Body of pancreas (tissue), 4 donors: Measurements from ENCODE around the gene IRGQ. TPM values are rescaled to one million over a fixed set of nuclear protein-coding genes. Genes with fewer than 3 reads are reported as not detected.

ENCODE experiments used
- ATAC-seq: fragments of 150-250 bp; one replicate; pipeline ENCODE4 v1.9.1; 2016
- DNase-seq, 4 donors: peaks; one replicate each; pipeline ENCODE4 v3.0.0-alpha.2; 2019
- H3K27ac ChIP-seq, 4 donors: fragments of 200-600 bp; sonication (generic); 1 replicate in 3 of 4; 2 replicates in 1 of 4; pipeline versions ENCODE4 v1.5.1 to v1.6.1; 2016 to 2019; ENCODE audit warnings: mild to moderate bottlenecking in 1 of 4, mixed read lengths in 1 of 4, moderate library complexity in 1 of 4
- H3K27me3 ChIP-seq, 2 donors: fragments of 200-600 bp; sonication (generic); one replicate each; pipeline ENCODE4 v1.6.0; 2016; ENCODE audit warnings: mild to moderate bottlenecking in 1 of 2
- H3K36me3 ChIP-seq, 2 donors: fragments of 200-600 bp; sonication (generic); replicated peaks in 1 of 2; 2 replicates each; pipeline ENCODE4 v1.5.1; 2016; ENCODE audit warnings: low read depth in 2 of 2; ENCODE audit not compliant: insufficient read depth in 1 of 2
- H3K4me1 ChIP-seq: fragments of 200-600 bp; sonication (generic); one replicate; pipeline ENCODE4 v1.6.0; 2016
- H3K4me3 ChIP-seq, 2 donors: fragments of 200-600 bp; sonication (generic); 1 replicate in 1 of 2; 2 replicates in 1 of 2; pipeline ENCODE4 v1.5.1; 2016 to 2019
- H3K9me3 ChIP-seq, 3 donors: fragments of 200-600 bp; sonication (generic); 1 replicate in 2 of 3; 2 replicates in 1 of 3; pipeline ENCODE4 v1.5.1; 2016
- POLR2A ChIP-seq, 3 donors: fragments of 450-650 bp; IDR thresholded peaks; one replicate each; pipeline ENCODE4 v1.6.1; 2016; ENCODE audit warnings: antibody characterized with exemption in 3 of 3, mild to moderate bottlenecking in 2 of 3
- WGBS, 2 donors: methylation state at CpG; one replicate each; pipeline ENCODE4 v1.1.5; 2017; 5-methylcytosine and 5-hydroxymethylcytosine counted together
- intact Hi-C: fragments of 100-400 bp; cut with DNase I; formaldehyde crosslinking; loops from one replicate; pipeline ENCODE4 v1.15.1; 2023
- total RNA-seq, 2 donors: library from RNA; depleted of rRNA; stranded (reverse); fragments of >200 nt; gene quantifications; one replicate each; pipeline ENCODE4 v1.1.0, GENCODE V29; 2016
- TF ChIP-seq, protein P1 (sequence below), 7 experiments: fragments of 450-650 bp in 4 of 7; fragments of 200-600 bp in 3 of 7; sonication (generic) in 3 of 7; IDR thresholded peaks; one replicate each; pipeline ENCODE4 v1.5.1; 2016 to 2019; ENCODE audit warnings: antibody characterized with exemption in 7 of 7

IRGQ gene
- total RNA-seq, 2 donors from 2014 or later: 9.1 to 20.1 TPM

DNA sequence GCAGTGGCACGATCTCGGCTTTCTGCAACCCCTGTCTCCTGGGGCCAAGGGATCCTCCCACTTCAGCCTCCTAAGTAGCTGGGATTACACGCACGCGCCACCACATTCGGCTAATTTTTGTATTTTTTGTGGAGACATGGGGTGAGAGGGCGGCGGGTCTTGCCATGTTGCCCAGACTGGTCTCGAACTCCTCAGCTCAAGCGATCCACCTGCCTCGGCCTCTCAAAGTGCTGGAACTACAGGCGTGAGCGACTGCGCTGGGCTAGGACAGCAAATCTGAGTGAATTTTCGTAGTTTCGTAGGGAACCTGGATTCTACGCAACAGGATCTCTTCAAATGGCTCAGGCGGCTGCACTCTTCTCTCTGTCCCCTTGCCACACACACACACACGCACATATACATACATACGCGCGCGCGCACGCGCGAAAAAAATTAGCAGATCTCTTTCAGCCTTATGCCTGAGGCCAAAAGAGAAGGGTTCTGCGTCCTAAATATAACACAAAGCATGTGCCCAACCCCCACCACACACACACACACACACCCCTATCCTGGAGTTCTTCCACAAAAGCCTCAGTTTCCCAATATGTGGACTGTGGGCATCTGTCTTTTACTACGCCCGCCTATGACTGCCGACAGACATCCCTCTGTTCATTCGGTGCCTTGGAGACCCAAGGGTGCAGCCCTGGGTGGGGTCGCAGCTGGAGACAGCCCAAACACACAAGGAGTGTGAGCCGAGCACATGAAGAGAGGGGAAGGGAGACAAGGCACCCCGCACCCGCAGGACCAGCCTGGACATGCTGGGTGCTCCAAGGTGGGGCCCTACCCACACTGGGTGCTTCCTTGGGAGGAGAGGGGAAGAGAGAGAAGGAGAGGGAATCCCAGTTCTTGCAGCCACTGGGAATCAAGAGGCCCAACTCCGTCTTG lies 19.7 kb downstream of the IRGQ start:
- 59 to 69% methylated on average over 37 of the region's 37 CpGs for WGBS, 2 donors
- ATAC-seq: no peak
- intact Hi-C loops: no loop called here

DNA sequence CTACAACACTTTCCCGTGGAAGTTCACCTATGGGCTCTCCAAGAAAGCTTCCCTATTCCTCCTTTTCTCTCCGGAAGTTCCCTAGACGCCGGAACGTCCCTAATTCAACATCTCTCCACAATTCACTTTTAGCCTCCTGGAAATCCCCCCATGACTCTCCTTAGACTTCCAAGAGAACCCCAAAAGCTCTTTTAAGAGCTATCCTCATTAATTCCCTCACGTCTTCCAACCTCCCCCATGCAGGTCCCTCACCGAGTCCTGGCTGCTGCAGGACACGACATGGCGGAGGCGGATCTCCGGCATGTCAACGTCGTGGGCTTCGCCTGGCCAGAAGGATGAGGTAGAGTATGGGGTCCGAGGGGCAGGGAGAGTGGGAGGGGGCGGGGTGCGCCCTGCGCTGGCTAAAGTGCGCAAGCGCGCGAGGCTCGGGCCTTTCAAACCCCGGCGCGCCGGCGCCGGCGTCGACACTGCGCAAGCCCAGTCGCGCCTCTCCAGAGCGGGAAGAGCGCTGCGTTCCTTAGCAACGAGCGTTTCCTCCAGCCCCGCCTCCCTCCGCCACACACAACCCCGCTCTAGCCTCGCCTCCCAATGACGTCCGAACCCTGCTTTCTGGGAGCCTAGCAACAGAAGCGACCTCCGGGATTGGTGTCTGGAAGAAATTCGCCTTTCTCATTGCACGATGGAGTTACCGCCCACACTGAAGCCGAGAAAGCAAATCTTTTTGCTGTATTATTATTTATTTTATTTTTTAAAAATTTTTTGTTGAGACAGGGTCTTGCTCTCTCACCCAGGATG lies 20.6 kb downstream of the IRGQ start, which contains the start of the genes PINLYP and XRCC1:
Gene PINLYP (plus strand): TSS at position 646 of the 795 bp plus-strand sequence. CDS start 1,391 bp downstream, outside the sequence.
Gene XRCC1 (minus strand): TSS at position 372 of the 795 bp plus-strand sequence. CDS start 69 bp downstream, at position 303.
- no peaks in the 10 kb centered on the region for H3K36me3 ChIP-seq
- no peaks in the 10 kb centered on the region for H3K9me3 ChIP-seq
- peak within 1 kb of the TSS; percentile 30 to 66 for H3K4me3 ChIP-seq
- DNase-seq: peak; percentile 98 to 99 (median 98)
- 0% methylated on average over 16 to 51 of the region's 51 CpGs for WGBS, 2 donors
- intact Hi-C loops: no loop called here
- peak; percentile 100 for ATAC-seq
- TF ChIP-seq, protein P1, sequence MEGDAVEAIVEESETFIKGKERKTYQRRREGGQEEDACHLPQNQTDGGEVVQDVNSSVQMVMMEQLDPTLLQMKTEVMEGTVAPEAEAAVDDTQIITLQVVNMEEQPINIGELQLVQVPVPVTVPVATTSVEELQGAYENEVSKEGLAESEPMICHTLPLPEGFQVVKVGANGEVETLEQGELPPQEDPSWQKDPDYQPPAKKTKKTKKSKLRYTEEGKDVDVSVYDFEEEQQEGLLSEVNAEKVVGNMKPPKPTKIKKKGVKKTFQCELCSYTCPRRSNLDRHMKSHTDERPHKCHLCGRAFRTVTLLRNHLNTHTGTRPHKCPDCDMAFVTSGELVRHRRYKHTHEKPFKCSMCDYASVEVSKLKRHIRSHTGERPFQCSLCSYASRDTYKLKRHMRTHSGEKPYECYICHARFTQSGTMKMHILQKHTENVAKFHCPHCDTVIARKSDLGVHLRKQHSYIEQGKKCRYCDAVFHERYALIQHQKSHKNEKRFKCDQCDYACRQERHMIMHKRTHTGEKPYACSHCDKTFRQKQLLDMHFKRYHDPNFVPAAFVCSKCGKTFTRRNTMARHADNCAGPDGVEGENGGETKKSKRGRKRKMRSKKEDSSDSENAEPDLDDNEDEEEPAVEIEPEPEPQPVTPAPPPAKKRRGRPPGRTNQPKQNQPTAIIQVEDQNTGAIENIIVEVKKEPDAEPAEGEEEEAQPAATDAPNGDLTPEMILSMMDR (IDR thresholded peaks at IDR 0.05): peak in 1 of 7 experiments; percentile 4
- TF ChIP-seq POLR2A (IDR thresholded peaks at IDR 0.05): peak in 2 of 3 donors; percentile 67 to 68
- H3K4me1 ChIP-seq: peaks cover 12% of the 10 kb centered on the region
- H3K27me3 ChIP-seq: no peaks in the 10 kb centered on the region
- H3K27ac ChIP-seq: peak within 1 kb of the TSS in 3 of 4 donors; percentile 66 to 91 (median 84)

More for the DNA sequence above, 19.7 kb downstream of the IRGQ start:
- no peak for TF ChIP-seq POLR2A (IDR thresholded peaks at IDR 0.05)
- TF ChIP-seq, protein P1 (IDR thresholded peaks at IDR 0.05): no peak
- Histone ChIP-seq H3K27me3 (no peaks in the 10 kb centered on the region), H3K4me3 (no peak overlapping the region), H3K4me1 (peaks cover 12% of the 10 kb centered on the region), H3K9me3 (no peaks in the 10 kb centered on the region), H3K27ac (peak overlapping the region in 3 of 4 donors; percentile 66 to 84 (median 76)), H3K36me3 (no peaks in the 10 kb centered on the region)
- DNase-seq: no peak

DNA sequence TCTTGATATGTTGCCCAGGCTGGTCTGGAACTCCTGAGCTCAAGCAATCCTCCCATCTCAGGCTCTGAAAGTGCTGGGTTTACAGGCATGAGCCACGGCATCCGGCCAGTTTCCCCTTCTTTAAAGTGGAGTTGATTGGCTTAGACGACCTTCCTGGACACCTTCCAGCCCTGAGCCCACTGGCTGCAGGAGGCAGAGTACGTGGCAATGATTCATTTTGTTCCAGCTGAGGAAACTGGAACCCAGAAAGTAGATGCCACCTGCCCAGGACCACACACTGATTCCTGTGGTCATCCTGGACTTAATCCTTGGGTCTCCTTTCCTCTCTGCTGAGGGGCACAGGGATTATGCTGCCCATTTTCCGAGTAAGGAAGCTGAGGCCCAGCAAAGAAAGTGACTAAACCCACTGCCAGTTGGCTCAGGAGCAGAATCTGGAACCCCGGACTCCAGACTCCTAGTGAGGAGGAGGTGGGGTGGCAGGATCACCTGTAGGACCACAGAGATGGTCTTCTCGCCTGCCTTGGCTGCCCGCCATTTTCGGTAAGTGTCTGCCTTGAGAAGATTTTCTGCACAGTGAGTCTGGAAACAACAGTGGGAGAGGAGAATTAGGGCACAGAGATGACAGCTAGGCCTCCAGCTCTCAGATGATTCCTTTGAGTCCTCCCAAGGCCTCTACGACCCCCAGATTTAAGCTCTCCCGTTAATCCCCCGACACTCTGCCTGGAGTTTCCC lies 21.3 kb downstream of the IRGQ start:
- Histone ChIP-seq H3K36me3 (no peaks in the 10 kb centered on the region), H3K4me1 (peaks cover 12% of the 10 kb centered on the region), H3K4me3 (peak overlapping the region; percentile 30 to 66), H3K27ac (peak overlapping the region in 3 of 4 donors; percentile 66 to 91 (median 84)), H3K9me3 (no peaks in the 10 kb centered on the region), H3K27me3 (no peaks in the 10 kb centered on the region)
- intact Hi-C loops: no loop called here
- ATAC-seq (no peak), DNase-seq (no peak)
- WGBS, 2 donors: 28 to 32% methylated on average over 12 of the region's 12 CpGs
- TF ChIP-seq POLR2A (IDR thresholded peaks at IDR 0.05): no peak
- TF ChIP-seq, protein P1 (IDR thresholded peaks at IDR 0.05): no peak

DNA sequence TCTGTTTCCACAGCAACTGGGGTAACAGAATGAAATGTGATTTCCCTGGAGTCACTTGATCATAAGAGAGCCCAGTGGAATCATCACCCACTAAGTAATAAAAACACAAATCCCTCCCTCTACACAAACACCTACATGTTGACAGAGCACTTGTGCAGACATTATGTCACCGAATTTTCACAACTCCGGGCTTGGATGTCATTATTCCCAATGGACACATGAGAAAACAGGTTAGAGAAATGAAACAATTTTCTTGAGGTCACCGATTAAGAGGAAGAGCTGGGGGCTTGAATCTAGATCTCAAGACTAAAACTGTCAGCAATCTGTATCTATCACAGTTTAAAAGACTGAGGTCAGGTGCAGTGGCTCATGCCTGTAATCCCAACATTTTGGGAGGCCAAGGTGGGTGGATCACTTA lies 23.8 kb downstream of the IRGQ start:
- Histone ChIP-seq H3K27ac (no peak overlapping the region), H3K4me1 (peaks cover 12% of the 10 kb centered on the region), H3K4me3 (no peak overlapping the region), H3K9me3 (no peaks in the 10 kb centered on the region), H3K36me3 (no peaks in the 10 kb centered on the region), H3K27me3 (no peaks in the 10 kb centered on the region)
- intact Hi-C loops: no loop called here
- WGBS, 2 donors: 67 to 74% methylated on average over 3 of the region's 3 CpGs
- no peak for DNase-seq
- ATAC-seq: no peak
- TF ChIP-seq POLR2A (IDR thresholded peaks at IDR 0.05): no peak
- TF ChIP-seq, protein P1 (IDR thresholded peaks at IDR 0.05): no peak
